GM19397 (cell line): ENCODE data around the gene PLCL1.

ENCODE experiments used
- ATAC-seq: cut with Tn5 transposase; IDR thresholded peaks from one replicate; pipeline ENCODE4 v1.9.1; 2021; ENCODE audit warnings: mild to moderate bottlenecking, moderate library complexity; ENCODE audit not compliant: unreplicated experiment

Gene PLCL1

DNA sequence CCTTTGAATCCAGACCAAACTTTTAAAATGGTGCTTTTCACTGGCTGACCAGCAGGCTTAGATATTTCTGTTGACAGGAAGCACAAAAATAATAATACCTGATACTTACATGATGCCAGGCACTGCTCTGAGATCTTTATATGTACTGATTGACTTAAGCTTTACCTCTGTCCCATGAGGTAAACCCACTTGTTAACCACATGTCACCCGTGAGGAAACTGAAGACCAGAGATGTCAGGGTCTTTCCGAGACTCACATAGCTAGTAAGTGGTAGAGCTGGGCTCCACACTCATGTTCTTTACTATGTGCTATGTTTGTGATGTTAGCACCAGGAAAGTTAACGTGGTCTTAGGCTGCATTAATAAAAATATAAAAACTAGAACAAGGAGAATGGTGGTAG is 297.7 kb downstream of the PLCL1 start:
- ATAC-seq, result no peak

DNA sequence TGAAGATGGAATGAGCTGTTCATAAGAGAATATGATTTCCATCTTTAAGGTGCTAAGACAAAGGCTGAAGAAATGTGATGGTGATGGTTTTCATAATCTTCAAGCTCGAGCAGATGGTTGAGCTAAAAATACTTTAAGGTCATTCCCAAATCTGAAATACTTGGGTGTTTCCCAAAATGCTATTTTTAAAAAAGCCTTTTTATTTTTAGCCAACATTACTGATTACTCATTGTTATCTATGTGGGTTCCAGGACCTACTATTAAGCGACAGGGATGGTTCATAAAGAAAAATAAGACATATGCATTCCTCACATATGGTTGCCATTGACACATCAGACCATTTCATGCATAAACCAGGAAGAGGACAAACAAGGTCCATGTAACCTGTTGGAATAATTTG is 298.5 kb downstream of the PLCL1 start:
- no peak for ATAC-seq

DNA sequence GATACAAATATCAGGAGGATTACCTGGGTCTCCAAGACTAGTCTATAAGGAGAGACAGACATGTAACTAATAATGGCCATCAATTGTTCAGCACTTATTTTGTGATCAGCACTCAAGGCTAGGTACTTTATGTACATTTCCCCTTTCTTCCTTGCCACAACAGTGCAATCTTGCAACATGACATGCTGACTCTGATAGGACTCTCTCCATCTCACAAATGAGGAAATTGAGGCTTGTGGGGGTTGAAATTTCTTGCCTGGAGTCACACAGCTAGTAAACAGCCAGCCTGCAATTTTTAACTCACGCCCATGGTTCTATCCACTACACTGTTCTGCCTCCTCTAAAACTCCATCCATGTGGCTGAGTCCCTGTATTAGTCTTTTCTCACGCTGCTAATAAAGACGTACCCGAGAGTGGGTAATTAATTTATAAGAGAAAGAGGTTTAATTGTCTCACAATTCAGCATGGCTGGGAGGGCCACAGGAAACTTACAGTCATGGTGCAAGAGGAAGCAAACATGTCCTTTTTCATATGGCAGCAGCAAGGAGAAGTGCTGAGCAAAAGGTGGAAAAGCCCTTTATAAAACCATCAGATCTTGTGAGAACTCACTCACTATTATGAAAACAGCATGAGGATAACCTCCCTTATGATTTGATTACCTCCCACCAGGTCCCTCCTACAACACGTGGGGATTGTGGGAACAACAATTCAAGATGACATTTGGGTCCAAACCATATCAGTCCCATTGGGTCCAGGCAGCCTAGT is 302.4 kb downstream of the PLCL1 start:
- no peak for ATAC-seq

DNA sequence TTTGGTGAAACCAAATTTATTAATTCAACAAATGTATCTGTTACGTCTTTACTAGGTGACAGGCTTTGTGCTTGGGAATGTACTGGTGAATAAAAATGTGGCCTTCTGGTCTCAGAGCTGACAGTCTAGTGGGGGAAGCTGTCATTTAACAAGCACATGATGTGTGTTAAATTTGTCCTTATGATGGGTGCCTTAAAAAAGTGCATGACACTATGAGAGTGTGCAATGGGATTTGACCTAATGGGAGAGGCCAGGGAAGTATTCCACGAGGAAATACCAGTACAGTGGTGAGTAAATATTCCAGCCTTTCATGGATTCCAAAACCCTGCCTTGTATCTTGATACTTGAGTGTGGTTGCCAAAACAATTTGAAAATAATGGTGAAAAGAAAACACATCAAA is 308.9 kb downstream of the PLCL1 start:
- ATAC-seq, result no peak

DNA sequence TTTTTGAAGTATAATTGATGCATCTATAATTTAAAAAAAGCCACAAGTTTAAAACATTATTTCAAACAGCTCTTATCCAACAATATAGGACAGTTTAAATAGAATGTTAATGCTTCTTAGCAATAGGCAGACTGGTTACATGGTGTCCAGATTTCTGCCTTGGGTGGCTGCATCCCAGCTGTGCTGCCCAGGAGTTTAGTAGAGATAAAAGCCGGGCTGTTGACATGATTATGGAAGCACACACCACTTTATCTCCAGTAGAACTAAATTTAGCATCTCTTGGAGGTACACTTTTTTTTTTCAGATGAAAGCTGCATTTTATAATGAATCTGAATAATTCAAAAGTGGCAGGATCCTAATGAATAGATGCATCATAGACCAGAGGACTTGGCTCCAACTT is 309.7 kb downstream of the PLCL1 start:
- no peak for ATAC-seq

DNA sequence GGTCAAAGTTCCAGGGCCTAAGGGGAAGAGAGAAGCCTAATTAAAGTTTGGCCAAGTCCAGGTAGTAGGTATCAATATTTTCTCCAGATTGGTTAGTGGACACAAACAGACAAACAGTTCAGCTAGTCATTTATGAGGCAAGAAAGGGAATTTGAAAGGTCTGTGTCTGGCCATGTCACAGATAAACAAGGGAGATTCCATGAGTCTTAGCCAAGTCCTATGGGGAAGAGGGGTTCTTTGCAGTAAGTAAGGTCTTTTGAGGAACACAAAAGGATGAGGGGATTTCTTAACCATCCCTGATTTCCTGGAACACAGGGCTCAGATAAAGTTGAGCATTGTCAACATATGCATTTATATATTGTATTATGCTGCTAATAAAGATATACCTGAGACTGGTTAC is 310.8 kb downstream of the PLCL1 start:
- no peak for ATAC-seq

DNA sequence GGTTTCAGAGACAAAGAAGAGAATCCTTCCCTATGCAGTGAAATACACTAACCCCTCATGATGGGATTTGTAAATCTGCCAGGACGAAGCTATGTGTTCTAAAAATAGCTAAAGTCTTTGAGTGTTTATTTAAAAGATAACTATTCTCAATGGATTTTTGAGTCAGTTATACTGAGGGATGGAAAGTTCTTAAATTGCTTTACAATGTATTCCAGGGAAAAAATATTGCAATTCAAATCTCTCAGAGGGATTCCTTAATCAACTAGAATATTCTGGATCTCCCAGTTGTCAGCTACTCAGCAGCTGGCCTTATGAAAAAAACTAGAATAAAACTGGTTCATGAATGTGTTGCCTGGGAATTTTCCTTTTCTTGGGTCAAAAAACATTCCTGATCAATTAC is 312.4 kb downstream of the PLCL1 start:
- no peak for ATAC-seq

DNA sequence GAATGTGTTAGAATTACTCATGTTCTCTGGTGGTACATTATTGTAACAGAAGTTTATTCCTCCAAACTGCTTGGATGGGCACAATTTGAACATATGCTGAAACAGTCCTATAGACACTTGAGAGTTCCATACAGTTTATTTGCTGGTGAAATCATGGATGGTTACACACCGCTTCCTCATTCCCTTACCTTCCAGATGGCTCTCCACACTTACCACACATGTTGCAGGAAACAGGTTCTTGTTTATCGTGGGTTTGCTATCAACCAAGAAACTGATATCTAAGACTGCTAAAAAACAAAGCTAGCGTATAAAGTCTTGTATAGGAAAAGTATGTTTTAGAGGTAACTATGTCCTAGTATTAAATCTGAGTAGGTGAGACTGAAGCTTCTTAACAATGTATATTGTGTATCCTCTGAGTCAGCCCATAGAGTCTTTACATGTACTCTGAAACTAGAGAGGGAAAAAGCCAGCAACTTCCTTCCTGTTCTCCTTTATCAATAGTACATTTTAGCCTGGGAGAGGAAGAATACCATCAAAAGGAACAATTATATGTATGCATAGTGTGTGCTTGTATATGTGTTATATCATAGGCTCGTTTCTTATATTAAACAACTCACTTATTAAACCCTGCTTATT is 313.1 kb downstream of the PLCL1 start:
- no peak for ATAC-seq

DNA sequence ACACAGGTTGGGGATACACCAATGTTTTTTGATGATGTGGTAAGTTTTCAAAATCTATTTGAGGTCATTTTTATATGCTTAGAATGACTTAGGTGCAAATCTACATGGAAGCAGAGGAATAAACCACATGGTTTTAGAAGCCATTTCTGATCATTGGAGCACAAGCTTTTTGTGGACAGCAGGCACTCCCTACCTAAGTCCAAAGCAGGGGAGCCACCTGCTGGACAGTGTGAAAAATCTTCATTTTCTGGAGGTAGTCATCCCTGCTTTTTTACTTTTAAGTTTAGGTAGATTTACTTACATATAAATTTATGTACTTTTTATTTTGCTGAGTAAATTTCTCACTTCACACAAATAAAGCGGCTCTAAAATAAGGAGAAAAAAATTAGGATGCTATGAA is 323.2 kb downstream of the PLCL1 start:
- ATAC-seq, result no peak

DNA sequence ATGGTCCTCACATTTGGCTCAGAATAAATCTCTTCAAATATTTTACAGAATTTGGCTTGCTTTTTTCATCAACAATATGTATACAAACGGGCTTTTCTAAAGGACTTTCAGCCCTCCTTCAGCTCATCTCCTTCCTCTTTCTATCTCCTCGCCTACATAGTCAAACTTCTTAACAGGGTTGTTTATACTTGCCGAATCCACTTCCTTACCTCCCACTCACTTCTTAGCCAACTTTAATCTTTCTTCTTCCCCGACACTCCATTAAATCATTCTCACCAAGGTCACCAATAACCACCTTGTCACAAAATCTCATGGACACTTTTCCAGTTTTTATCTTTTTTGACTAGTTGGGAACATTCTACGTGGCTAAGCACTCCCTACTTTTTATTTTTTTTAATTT is 325.2 kb downstream of the PLCL1 start:
- ATAC-seq, result no peak

DNA sequence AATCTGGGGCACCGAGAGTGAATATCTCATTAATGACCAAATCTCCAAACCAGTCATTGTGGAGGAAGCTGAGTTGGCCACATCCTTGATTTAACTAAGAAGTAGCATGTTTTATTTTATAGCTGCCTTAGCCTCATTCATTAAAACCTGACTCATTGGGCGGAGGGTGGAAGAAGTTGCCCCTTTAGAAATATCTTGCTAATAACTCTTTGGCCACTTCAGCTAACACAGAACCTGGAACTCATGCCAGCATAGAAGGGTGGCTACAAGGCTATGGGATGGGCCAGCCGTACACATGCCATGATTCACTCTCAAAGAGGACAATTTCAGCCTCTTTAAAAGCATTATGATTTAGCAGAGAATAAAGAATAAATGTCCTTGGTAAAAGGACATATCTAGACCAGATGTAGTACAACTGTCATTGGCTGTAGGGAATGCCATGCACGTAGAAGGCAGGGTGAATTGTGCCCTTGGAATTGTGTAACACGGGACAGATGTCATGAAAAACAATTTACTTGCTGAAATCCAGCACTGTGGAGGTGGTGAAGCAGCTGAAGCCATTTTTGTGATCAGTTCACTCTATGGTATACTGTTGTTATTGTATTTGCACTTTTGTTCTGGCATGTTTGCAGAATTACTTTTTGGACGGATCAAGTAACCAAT is 330.0 kb downstream of the PLCL1 start:
- ATAC-seq, result no peak

DNA sequence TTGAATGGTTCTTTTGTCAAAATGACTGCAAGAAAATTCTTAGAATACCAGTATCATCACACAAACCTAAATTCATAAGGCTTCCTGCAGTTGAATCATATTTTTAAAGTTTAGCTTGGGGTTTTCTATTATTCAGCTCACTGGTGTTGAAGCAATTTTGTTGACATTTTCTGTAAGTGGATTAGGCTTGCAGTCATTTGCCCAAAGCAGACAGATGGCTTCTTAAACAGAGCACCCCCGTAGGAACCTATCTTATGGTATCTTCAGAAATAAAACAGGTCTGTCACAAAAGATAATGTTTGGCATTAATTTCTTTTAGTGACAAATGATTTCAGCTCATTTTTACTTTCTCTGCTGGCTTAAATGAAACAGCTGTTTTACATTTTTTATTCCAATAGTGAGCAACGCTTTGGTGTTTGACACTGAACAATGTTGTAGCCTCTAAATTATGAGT is 331.1 kb downstream of the PLCL1 start:
- no peak for ATAC-seq

DNA sequence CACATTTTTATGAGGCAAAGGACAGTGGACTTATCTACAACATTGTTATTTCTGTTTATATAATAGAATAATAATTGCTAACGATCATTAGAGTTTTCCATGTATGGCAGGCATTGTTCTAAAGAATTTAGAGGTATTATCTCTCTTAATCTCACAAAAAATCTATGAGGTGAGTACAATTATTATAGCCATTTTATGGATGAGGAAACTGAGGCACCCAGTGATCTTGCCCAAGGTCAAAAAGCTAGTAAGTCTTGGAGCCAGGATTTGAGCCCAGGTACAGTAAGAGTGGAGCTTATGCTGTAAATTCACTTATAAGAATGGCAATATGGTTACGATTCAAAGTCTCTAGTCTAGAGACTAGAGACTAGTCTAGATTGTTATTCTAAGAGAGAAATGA is 331.7 kb downstream of the PLCL1 start:
- no peak for ATAC-seq

DNA sequence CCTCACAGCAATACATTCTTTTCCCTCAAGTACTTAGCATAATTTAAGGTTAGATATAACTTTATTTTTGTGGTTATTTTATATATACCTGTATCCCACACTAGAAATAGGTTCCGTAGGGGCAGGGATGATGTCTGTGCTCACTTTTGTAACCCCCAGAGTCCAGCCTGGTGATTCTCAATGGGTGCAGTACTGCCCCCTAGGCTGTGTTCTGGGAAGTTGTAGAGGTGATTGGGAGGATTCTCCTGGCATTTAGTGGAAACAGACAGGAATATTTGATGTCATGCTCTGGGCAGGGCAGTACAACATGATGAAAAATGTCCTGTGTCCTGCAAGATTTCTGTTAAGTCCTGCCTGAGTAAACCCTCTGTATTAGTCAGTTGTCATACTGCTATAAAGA is 333.3 kb downstream of the PLCL1 start:
- no peak for ATAC-seq

DNA sequence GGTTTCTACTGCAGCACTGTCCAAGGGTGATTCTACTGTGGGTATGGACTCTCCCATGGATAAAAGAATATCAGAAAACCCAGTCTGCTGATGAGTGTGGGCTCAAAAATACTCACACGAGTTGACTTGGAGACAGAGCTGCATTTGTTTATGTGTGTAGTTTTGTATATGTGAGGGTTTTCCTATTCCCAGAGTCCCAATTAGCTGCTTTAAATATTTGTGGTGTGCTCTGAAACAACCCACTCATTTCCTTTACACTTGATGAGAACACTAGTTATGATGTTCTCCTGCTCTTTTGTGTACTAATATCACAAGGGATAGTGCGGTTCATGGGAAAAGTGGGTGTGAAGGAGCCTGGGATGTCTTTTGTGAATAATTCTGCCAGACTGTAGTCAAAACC is 337.3 kb downstream of the PLCL1 start:
- no peak for ATAC-seq

DNA sequence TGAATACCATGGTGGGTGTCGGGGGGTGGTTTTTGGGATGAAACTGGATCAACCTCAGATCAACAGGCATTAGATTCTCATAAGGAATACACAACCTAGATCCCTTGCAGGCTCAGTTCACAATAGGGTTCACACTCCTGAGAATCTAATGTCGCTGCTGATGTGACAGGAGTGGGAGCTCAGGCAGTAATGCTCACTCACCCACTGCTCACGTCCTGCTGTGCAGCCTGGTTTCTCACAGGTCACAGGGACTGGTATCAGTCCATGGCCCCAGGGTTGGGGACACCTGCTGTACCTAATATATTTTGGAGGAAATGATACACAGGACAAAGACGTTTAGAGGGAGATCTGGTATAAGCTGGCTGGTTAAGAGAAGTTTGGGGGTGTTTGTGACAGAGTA is 338.8 kb downstream of the PLCL1 start:
- no peak for ATAC-seq

DNA sequence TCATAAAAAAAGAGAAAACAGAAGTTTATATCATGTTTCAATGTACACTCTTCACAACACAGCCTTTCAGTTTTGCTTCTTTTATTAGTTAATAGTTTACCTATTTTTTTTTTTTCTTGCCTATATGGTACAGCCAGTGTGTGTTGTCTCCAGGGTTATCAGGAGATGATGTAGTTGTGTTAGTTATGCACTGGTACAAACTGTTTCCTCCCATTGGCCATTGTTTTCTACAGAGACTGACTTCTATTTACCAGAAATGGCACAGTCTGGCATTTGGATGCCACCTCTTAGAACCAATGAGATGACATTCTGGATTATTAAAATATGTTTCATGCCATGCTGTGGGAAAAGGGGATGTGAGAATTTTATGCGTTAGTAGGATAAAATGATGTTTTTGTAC is 339.4 kb downstream of the PLCL1 start:
- ATAC-seq, result no peak

DNA sequence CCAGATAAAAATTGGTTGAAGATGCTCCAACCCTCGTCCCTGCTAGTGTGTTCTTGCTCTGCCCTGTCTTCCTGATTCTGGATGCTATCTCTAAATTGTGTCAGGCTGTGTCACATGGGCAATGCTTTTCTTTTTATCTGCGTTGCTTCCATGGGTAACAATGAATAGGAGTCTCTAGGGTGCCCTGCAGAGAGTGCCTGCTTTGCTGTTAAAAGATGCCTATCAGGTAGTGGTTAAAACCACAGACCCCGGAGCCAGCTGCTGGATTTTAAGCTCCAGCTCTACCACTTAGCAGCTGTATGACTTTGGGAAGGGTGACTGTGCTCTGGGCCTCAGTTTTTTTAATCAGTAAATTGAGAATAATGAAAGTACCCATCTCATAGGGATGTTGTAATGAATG is 340.3 kb downstream of the PLCL1 start:
- ATAC-seq, result no peak

DNA sequence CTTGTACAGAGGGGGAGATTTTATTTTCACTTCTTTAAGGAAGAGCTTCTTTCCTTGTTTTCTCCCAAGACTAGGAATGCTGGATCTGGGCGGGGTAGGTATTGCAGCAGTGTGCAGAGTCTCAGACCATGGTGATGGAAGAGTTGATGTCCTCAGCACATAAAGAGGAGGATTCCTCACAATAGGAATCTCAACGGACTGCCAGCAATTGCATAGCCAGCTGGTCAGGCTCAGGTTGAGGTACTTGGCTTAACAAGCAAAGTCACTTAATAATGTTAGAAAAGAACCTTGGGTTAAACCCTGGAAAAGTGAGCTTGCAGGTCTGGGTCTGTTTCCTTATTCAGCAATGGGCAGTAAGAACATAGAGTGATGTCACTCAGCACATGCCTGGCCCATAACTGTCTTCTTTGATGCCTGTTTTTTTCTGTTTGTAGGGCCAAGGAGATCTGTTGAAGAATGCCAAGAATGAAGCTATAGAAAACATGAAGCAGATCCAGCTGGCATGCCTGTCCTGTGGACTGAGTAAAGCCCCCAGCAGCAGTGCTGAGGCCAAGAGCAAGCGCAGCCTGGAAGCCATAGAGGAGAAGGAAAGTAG is 342.1 kb downstream of the PLCL1 start:
- ATAC-seq, result no peak

DNA sequence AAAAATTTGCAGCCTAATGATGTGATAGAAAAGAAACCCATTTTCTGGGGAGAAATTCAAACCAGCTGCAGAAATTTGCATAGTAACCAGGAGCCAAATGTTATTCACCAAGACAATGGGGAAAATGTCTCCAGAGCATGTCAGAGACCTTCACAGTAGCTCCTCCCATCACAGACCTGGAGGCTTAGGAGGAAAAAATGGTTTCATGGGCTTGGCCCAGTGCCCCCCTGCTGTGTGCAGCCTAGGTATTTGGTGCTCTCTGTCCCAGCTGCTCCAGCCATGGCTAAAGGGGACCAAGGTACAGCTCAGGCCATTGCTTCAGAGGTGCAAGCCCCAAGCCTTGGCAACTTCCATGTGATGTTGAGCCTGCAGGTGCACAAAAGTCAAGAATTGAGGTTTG is 352.9 kb downstream of the PLCL1 start:
- ATAC-seq, result no peak

DNA sequence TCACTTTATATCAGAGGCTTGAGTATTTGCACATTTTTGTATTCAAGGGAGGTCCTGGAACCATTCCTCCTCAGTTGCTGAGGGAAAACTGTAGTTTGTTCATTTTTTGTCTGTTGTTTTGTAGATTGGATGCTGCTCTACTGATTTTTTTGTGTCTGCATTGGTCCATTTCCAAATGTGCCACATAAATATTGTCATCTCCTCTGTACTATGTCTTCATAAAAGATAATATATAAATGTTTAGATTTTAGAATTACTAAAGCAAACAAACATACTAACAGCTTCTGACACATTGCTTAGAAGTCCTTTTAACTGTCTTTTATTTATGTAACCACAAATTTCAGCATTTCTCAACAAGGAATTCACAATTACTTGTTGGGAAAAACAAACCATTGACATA is 356.8 kb downstream of the PLCL1 start:
- ATAC-seq, result no peak

DNA sequence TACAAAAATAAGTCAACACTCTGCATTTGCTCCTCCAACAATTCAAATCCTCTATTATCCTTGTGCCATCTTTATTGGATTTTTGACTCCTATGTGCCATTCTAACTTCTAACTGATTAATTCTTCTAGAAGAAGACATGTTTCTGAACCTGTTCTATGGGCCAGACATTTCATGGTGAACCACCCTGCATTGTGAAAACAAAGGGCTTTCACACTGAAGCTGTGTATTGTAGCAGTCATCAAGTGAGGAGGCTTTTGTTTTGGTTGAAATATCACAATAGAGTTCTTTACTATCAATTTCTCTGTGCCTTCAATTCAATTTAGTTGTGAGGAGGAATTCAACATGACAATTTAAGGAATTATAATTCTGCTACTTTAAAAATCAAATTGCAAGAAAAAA is 357.9 kb downstream of the PLCL1 start:
- no peak for ATAC-seq
